SK-N-SH (cell line): ENCODE data around the gene UTY. TPM values are rescaled to one million over a fixed set of nuclear protein-coding genes. Genes with fewer than 3 reads are reported as not detected.

Experiments used
- CTCF ChIA-PET: fragments of 300-600, 350-600 bp; formaldehyde crosslinking; extraction: SDS; loops from one replicate; lab custom pipeline; 2021; lab: Yijun Ruan, JAX
- POLR2A ChIA-PET: fragments of 350-600 bp; sonication (Branson Sonifier 250); formaldehyde crosslinking; extraction: SDS; loops from one replicate; lab custom pipeline; 2020; ENCODE audit warnings: antibody characterized with exemption, inconsistent platforms; lab: Yijun Ruan, JAX
- DNase-seq: peaks from one replicate; pipeline ENCODE4 v3.0.0; 2012
- H2AFZ ChIP-seq: fragments of 200-600 bp; sonication (generic); 2 replicates; pipeline ENCODE4 v1.8.1; 2016; ENCODE audit warnings: antibody characterized with exemption, mild to moderate bottlenecking, low read depth
- H3F3A ChIP-seq: fragments of 200-600 bp; sonication (generic); replicated peaks from 2 replicates; pipeline ENCODE3; 2016; ENCODE audit warnings: antibody characterized with exemption, mild to moderate bottlenecking; ENCODE audit not compliant: insufficient read depth
- H3K27ac ChIP-seq, 2 experiments: fragments of 200-500 bp in 1 of 2; fragments of 200-600 bp in 1 of 2; sonication (Bioruptor generic) in 1 of 2; sonication (generic), shearing (Covaris generic) in 1 of 2; 2 replicates each; pipeline versions ENCODE4 v1.5.1 to v1.6.1; 2014 to 2016; ENCODE audit warnings: low read depth in 2 of 2, inconsistent platforms in 1 of 2, low read length in 1 of 2, mild to moderate bottlenecking in 1 of 2, mixed read lengths in 1 of 2
- H3K27me3 ChIP-seq: fragments of 200-600 bp; sonication (generic), shearing (Covaris generic); 2 replicates; pipeline ENCODE4 v1.6.1; 2016; ENCODE audit warnings: mixed run types; ENCODE audit not compliant: insufficient read depth
- H3K36me3 ChIP-seq, 2 experiments: fragments of 200-500 bp in 1 of 2; fragments of 200-600 bp in 1 of 2; sonication (Bioruptor generic) in 1 of 2; sonication (generic) in 1 of 2; replicated peaks in 1 of 2; 2 replicates each; pipeline versions ENCODE3 to v1.5.1; 2014 to 2016; ENCODE audit warnings: low read length in 1 of 2, mild to moderate bottlenecking in 1 of 2; ENCODE audit not compliant: insufficient read depth in 2 of 2, control insufficient read depth in 1 of 2
- H3K4me1 ChIP-seq, 2 experiments: fragments of 200-500 bp in 1 of 2; fragments of 200-600 bp in 1 of 2; sonication (Bioruptor generic) in 1 of 2; sonication (generic), shearing (Covaris generic) in 1 of 2; 2 replicates each; pipeline versions ENCODE4 v1.5.1 to v1.6.1; 2014 to 2016; ENCODE audit warnings: low read depth in 1 of 2, low read length in 1 of 2, mixed run types in 1 of 2; ENCODE audit not compliant: insufficient read depth in 2 of 2, control insufficient read depth in 1 of 2
- H3K4me2 ChIP-seq: fragments of 200-600 bp; sonication (generic), shearing (Covaris generic); 2 replicates; pipeline ENCODE4 v1.6.1; 2017; ENCODE audit warnings: mixed run types
- H3K4me3 ChIP-seq, 2 experiments: fragments of 200-500 bp in 1 of 2; fragments of 200-600 bp in 1 of 2; sonication (Bioruptor generic) in 1 of 2; sonication (generic), shearing (Covaris generic) in 1 of 2; 2 replicates each; pipeline versions ENCODE4 v1.5.1 to v1.8.1; 2014 to 2016; ENCODE audit warnings: low read depth in 2 of 2, inconsistent platforms in 1 of 2, low read length in 1 of 2, mild to moderate bottlenecking in 1 of 2, mixed read lengths in 1 of 2, moderate library complexity in 1 of 2
- H3K79me2 ChIP-seq: fragments of 200-600 bp; sonication (generic); 2 replicates; pipeline ENCODE4 v1.8.1; 2017; ENCODE audit warnings: mild to moderate bottlenecking; ENCODE audit not compliant: insufficient read depth
- H3K9ac ChIP-seq: fragments of 200-600 bp; sonication (generic); 2 replicates; pipeline ENCODE4 v1.6.1; 2017; ENCODE audit warnings: mixed run types
- H3K9me2 ChIP-seq: fragments of 200-600 bp; sonication (generic); 2 replicates; pipeline ENCODE4 v1.6.1; 2017; ENCODE audit warnings: mixed run types
- H3K9me3 ChIP-seq: fragments of 200-600 bp; sonication (generic); 2 replicates; pipeline ENCODE4 v1.6.1; 2017; ENCODE audit warnings: mixed run types, mild to moderate bottlenecking, moderate library complexity
- H4K20me1 ChIP-seq: fragments of 200-600 bp; sonication (generic); 2 replicates; pipeline ENCODE4 v1.6.1; 2017; ENCODE audit warnings: mild to moderate bottlenecking, mixed run types; ENCODE audit not compliant: insufficient read depth
- ELF1 ChIP-seq: IDR thresholded peaks from 2 replicates; pipeline ENCODE4 v1.4.0; 2012
- FOSL2 ChIP-seq: IDR thresholded peaks from 2 replicates; pipeline ENCODE4 v1.4.0; 2012; ENCODE audit warnings: low read depth, mild to moderate bottlenecking, moderate library complexity, borderline replicate concordance
- GATA2 ChIP-seq: sonication (generic); formaldehyde crosslinking; IDR thresholded peaks from 2 replicates; pipeline ENCODE4 v1.5.0; 2020; ENCODE audit warnings: mild to moderate bottlenecking, missing genetic modification reagents
- NFIC ChIP-seq: IDR thresholded peaks from 2 replicates; pipeline ENCODE4 v1.4.0; 2012; ENCODE audit warnings: borderline replicate concordance
- POLR2AphosphoS5 ChIP-seq: IDR thresholded peaks from 2 replicates; pipeline ENCODE4 v1.6.1; 2012; ENCODE audit warnings: low read depth, low read length
- RAD21 ChIP-seq: IDR thresholded peaks from 2 replicates; pipeline ENCODE4 v1.6.1; 2012; ENCODE audit warnings: mild to moderate bottlenecking, low read length
- SIN3A ChIP-seq: IDR thresholded peaks from 2 replicates; pipeline ENCODE4 v1.6.1; 2012; ENCODE audit warnings: low read depth, mild to moderate bottlenecking, low read length, moderate library complexity, borderline replicate concordance
- TEAD4 ChIP-seq: IDR thresholded peaks from 2 replicates; pipeline ENCODE4 v1.4.0; 2012; ENCODE audit warnings: mild to moderate bottlenecking, borderline replicate concordance; ENCODE audit not compliant: insufficient read depth
- WGBS: methylation state at CpG from one replicate; pipeline ENCODE4 v1.1.6; 2017; ENCODE audit warnings: low lambda C conversion rate; 5-methylcytosine and 5-hydroxymethylcytosine counted together
- polyA plus RNA-seq, 3 experiments: library from polyadenylated mRNA; depleted of rRNA; stranded (reverse); fragments of >200 nt; gene quantifications; 2 replicates each; pipeline ENCODE4 v1.2.3, GENCODE V29; 2012
- TF ChIP-seq, protein P1 (sequence below): IDR thresholded peaks from 2 replicates; pipeline ENCODE4; 2012
- TF ChIP-seq, protein P2 (sequence below): fragments of 150-350 bp; IDR thresholded peaks from 2 replicates; pipeline ENCODE4 v1.6.1; 2016; ENCODE audit warnings: mild to moderate bottlenecking, low read depth, low read length
- TF ChIP-seq, protein P3 (sequence below): IDR thresholded peaks from 2 replicates; pipeline ENCODE4 v1.4.0; 2012; ENCODE audit warnings: low read depth
- TF ChIP-seq, protein P4 (sequence below): fragments of 150-350 bp; IDR thresholded peaks from 2 replicates; pipeline ENCODE4 v1.6.1; 2017; ENCODE audit warnings: antibody characterized with exemption, low read length, low read depth, borderline replicate concordance
- TF ChIP-seq, protein P5 (sequence below): IDR thresholded peaks from 2 replicates; pipeline ENCODE4 v1.6.1; 2012; ENCODE audit warnings: mild to moderate bottlenecking, low read depth, low read length, moderate library complexity

UTY gene
- polyA plus RNA-seq, 1 of the 3 experiments (the other 2 are of a cell fraction): not detected

DNA sequence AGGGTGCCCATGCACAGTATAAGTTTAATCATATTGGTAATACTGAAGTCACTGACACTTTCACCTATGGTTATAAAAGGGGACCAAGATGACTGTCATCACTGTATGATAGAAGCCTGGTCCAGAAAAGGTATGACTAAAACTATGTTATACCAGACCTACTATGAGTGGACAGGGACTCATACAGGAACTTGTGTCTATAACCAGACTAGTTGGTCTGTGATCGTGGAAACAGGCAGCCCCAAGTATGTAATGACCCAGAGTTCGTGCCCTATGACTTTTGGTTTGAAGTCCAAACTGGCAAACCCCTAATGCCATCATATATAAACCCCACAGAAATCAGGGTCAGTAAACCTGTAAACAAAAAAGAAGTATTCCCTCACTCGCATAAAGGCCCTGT lies 134.3 kb downstream of the UTY start:
- Histone ChIP-seq H3K4me3 (no peak overlapping the region), H3K9me3 (no peaks in the 10 kb centered on the region), H3K79me2 (no peaks in the 10 kb centered on the region), H3K27me3 (no peaks in the 10 kb centered on the region), H3K4me1 (no peaks in the 10 kb centered on the region), H3K4me2 (no peak overlapping the region), H3K9ac (no peak overlapping the region), H3K27ac (no peak overlapping the region), H3F3A (no peaks in the 10 kb centered on the region), H4K20me1 (no peaks in the 10 kb centered on the region), H3K9me2 (no peaks in the 10 kb centered on the region), H2AFZ (no peak overlapping the region), H3K36me3 (no peaks in the 10 kb centered on the region)
- WGBS: no CpG with 5 or more reads among the region's 3 CpGs
- TF ChIP-seq, protein P1, sequence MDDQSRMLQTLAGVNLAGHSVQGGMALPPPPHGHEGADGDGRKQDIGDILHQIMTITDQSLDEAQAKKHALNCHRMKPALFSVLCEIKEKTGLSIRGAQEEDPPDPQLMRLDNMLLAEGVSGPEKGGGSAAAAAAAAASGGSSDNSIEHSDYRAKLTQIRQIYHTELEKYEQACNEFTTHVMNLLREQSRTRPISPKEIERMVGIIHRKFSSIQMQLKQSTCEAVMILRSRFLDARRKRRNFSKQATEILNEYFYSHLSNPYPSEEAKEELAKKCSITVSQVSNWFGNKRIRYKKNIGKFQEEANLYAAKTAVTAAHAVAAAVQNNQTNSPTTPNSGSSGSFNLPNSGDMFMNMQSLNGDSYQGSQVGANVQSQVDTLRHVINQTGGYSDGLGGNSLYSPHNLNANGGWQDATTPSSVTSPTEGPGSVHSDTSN: no peak
- no peak for TF ChIP-seq ELF1
- TF ChIP-seq, protein P2, sequence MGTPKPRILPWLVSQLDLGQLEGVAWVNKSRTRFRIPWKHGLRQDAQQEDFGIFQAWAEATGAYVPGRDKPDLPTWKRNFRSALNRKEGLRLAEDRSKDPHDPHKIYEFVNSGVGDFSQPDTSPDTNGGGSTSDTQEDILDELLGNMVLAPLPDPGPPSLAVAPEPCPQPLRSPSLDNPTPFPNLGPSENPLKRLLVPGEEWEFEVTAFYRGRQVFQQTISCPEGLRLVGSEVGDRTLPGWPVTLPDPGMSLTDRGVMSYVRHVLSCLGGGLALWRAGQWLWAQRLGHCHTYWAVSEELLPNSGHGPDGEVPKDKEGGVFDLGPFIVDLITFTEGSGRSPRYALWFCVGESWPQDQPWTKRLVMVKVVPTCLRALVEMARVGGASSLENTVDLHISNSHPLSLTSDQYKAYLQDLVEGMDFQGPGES: no peak
- no peak for TF ChIP-seq GATA2 (CRISPR knock-in tag)
- TF ChIP-seq SIN3A: no peak
- no peak for TF ChIP-seq NFIC
- no peak for TF ChIP-seq TEAD4
- no peak for TF ChIP-seq POLR2AphosphoS5
- TF ChIP-seq FOSL2: no peak
- no peak for TF ChIP-seq RAD21
- TF ChIP-seq, protein P3, sequence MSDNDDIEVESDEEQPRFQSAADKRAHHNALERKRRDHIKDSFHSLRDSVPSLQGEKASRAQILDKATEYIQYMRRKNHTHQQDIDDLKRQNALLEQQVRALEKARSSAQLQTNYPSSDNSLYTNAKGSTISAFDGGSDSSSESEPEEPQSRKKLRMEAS: no peak
- TF ChIP-seq, protein P4, sequence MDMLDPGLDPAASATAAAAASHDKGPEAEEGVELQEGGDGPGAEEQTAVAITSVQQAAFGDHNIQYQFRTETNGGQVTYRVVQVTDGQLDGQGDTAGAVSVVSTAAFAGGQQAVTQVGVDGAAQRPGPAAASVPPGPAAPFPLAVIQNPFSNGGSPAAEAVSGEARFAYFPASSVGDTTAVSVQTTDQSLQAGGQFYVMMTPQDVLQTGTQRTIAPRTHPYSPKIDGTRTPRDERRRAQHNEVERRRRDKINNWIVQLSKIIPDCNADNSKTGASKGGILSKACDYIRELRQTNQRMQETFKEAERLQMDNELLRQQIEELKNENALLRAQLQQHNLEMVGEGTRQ: no peak
- TF ChIP-seq, protein P5, sequence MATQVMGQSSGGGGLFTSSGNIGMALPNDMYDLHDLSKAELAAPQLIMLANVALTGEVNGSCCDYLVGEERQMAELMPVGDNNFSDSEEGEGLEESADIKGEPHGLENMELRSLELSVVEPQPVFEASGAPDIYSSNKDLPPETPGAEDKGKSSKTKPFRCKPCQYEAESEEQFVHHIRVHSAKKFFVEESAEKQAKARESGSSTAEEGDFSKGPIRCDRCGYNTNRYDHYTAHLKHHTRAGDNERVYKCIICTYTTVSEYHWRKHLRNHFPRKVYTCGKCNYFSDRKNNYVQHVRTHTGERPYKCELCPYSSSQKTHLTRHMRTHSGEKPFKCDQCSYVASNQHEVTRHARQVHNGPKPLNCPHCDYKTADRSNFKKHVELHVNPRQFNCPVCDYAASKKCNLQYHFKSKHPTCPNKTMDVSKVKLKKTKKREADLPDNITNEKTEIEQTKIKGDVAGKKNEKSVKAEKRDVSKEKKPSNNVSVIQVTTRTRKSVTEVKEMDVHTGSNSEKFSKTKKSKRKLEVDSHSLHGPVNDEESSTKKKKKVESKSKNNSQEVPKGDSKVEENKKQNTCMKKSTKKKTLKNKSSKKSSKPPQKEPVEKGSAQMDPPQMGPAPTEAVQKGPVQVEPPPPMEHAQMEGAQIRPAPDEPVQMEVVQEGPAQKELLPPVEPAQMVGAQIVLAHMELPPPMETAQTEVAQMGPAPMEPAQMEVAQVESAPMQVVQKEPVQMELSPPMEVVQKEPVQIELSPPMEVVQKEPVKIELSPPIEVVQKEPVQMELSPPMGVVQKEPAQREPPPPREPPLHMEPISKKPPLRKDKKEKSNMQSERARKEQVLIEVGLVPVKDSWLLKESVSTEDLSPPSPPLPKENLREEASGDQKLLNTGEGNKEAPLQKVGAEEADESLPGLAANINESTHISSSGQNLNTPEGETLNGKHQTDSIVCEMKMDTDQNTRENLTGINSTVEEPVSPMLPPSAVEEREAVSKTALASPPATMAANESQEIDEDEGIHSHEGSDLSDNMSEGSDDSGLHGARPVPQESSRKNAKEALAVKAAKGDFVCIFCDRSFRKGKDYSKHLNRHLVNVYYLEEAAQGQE: no peak
- POLR2A ChIA-PET: no interaction called here
- CTCF ChIA-PET: no interaction called here
- DNase-seq: no peak
